A549 (cell line): ENCODE results near the gene TNS1. TPM values are rescaled to one million over a fixed set of nuclear protein-coding genes. Genes with fewer than 3 reads are reported as not detected.
A peak's percentile ranks its signal among the peaks of the same experiment; 100 is the strongest.
"Not testable (repeated sequence)": the region's sequence is repeated elsewhere in the genome, so short reads cannot be mapped to it uniquely, and the experiment has no call there.

Experiments used
- ATAC-seq, 2 experiments: fragments of 200-7000 bp in 1 of 2; fragments of >200 bp in 1 of 2; cut with Nextera tagmentation in 1 of 2; cut with Tn5 transposase in 1 of 2; 3 replicates each; pipeline versions ENCODE4 v1.8.0 to v1.9.1; 2018 to 2020; ENCODE audit warnings: mild to moderate bottlenecking in 1 of 2, moderate library complexity in 1 of 2
- CTCF ChIA-PET: fragments of 300-600 bp; sonication (Branson Sonifier 250); formaldehyde crosslinking; extraction: SDS; loops from one replicate; lab custom pipeline; 2021; ENCODE audit warnings: antibody characterized with exemption, inconsistent platforms; lab: Yijun Ruan, JAX
- POLR2A ChIA-PET: fragments of 350-600 bp; formaldehyde crosslinking; extraction: SDS; loops from one replicate; lab custom pipeline; 2021; ENCODE audit warnings: antibody characterized with exemption, inconsistent platforms; lab: Yijun Ruan, JAX
- DNase-seq, 2 experiments: peaks; one replicate each; pipeline versions ENCODE4 v3.0.0 to v3.0.0-alpha.2; 2011 to 2016; ENCODE audit warnings: low read depth in 1 of 2, low spot score in 1 of 2
- FAIRE-seq: peaks from 2 replicates; lab custom pipeline; 2011; peaks lifted over from hg19 to GRCh38; lab: Jason Lieb, UNC
- H3K27ac ChIP-seq, 2 experiments: fragments of >200 bp; sonication (Bioruptor Twin); formaldehyde crosslinking; 3 replicates each; pipeline ENCODE4 v1.5.1; 2016 to 2017
- H3K4me1 ChIP-seq: fragments of >200 bp; sonication (Bioruptor Twin); formaldehyde crosslinking; 3 replicates; pipeline ENCODE4 v1.6.1; 2016
- H3K4me2 ChIP-seq: fragments of >200 bp; sonication (Bioruptor Twin); formaldehyde crosslinking; 3 replicates; pipeline ENCODE4 v1.6.1; 2016
- H3K4me3 ChIP-seq: fragments of >200 bp; sonication (Bioruptor Twin); formaldehyde crosslinking; 3 replicates; pipeline ENCODE4 v1.5.1; 2016
- H3K9me3 ChIP-seq: fragments of >200 bp; sonication (Bioruptor Twin); formaldehyde crosslinking; 3 replicates; pipeline ENCODE4 v1.6.1; 2016
- CBX2 ChIP-seq: fragments of 200-600 bp; sonication (generic); IDR thresholded peaks from 2 replicates; pipeline ENCODE4 v1.6.1; 2016; ENCODE audit warnings: low read depth, mild to moderate bottlenecking, borderline replicate concordance
- CBX8 ChIP-seq: fragments of 200-600 bp; sonication (generic); IDR thresholded peaks from 2 replicates; pipeline ENCODE4 v1.6.1; 2016
- CHD2 ChIP-seq: fragments of 150-350 bp; IDR thresholded peaks from 2 replicates; pipeline ENCODE4 v1.6.1; 2014; ENCODE audit warnings: low read length; ENCODE audit not compliant: partially characterized antibody
- CHD4 ChIP-seq: fragments of 200-600 bp; sonication (generic); IDR thresholded peaks from 2 replicates; pipeline ENCODE4 v1.6.1; 2016; ENCODE audit warnings: antibody characterized with exemption, mild to moderate bottlenecking, borderline replicate concordance
- EHMT2 ChIP-seq: fragments of 200-600 bp; sonication (generic); IDR thresholded peaks from 2 replicates; pipeline ENCODE4 v1.6.1; 2016; ENCODE audit warnings: antibody characterized with exemption, low read depth, mild to moderate bottlenecking, moderate library complexity
- ESRRA ChIP-seq: fragments of 150-350 bp; IDR thresholded peaks from 2 replicates; pipeline ENCODE4 v1.6.1; 2014; ENCODE audit warnings: mild to moderate bottlenecking, low read length, borderline replicate concordance
- HEYL ChIP-seq: fragments of 250-450 bp; sonication (Bioruptor Pico); IDR thresholded peaks from 2 replicates; pipeline ENCODE4 v1.8.0; 2021; ENCODE audit warnings: mild to moderate bottlenecking, moderate library complexity
- HOXB13 ChIP-seq: fragments of 250-450 bp; sonication (Bioruptor Pico); IDR thresholded peaks from 2 replicates; pipeline ENCODE4 v1.5.0; 2020; ENCODE audit warnings: low read depth, mild to moderate bottlenecking, moderate library complexity
- HOXB5 ChIP-seq: fragments of 250-450 bp; sonication (Bioruptor Pico); IDR thresholded peaks from 2 replicates; pipeline ENCODE4 v1.5.0; 2020; ENCODE audit warnings: mild to moderate bottlenecking, moderate library complexity
- JUN ChIP-seq, 2 experiments: fragments of >200 bp; sonication (Bioruptor Twin); formaldehyde crosslinking; IDR thresholded peaks; 2 replicates in 1 of 2; 3 replicates in 1 of 2; pipeline ENCODE4 v1.6.1; 2016 to 2017
- KDM5A ChIP-seq: fragments of 200-600 bp; sonication (generic); IDR thresholded peaks from 2 replicates; pipeline ENCODE4 v1.6.1; 2016; ENCODE audit warnings: antibody characterized with exemption, mild to moderate bottlenecking
- MYC ChIP-seq: IDR thresholded peaks from 2 replicates; pipeline ENCODE4 v1.6.1; 2012; ENCODE audit warnings: mild to moderate bottlenecking, inconsistent platforms, low read length, improper control_type of control experiment, borderline replicate concordance
- NR3C1 ChIP-seq: fragments of >200 bp; sonication (Bioruptor Twin); formaldehyde crosslinking; IDR thresholded peaks from 3 replicates; pipeline ENCODE4 v1.6.1; 2017
- POLR2A ChIP-seq: IDR thresholded peaks from 2 replicates; pipeline ENCODE4 v1.6.1; 2012; ENCODE audit warnings: mild to moderate bottlenecking, low read length
- POLR2AphosphoS2 ChIP-seq: conservative IDR thresholded peaks from 2 replicates; pipeline ENCODE4 v1.6.1; 2012; ENCODE audit warnings: low read length, improper control_type of control experiment, inconsistent platforms
- SMC3 ChIP-seq: fragments of >200 bp; sonication (Bioruptor Twin); formaldehyde crosslinking; IDR thresholded peaks from 3 replicates; pipeline ENCODE4 v1.6.1; 2018; ENCODE audit warnings: inconsistent platforms
- TFCP2L1 ChIP-seq: fragments of 250-450 bp; sonication (Bioruptor Pico); IDR thresholded peaks from 2 replicates; pipeline ENCODE4 v1.5.0; 2021; ENCODE audit warnings: mild to moderate bottlenecking
- ZNF302 ChIP-seq: fragments of 250-450 bp; sonication (Bioruptor Pico); IDR thresholded peaks from 2 replicates; pipeline ENCODE4 v1.9.0; 2021; ENCODE audit warnings: inconsistent platforms, mild to moderate bottlenecking, moderate library complexity
- ZSCAN20 ChIP-seq: fragments of 250-450 bp; sonication (Bioruptor Pico); IDR thresholded peaks from 2 replicates; pipeline ENCODE4 v1.8.0; 2022; ENCODE audit warnings: mild to moderate bottlenecking, moderate library complexity
- WGBS: methylation state at CpG from one replicate; pipeline ENCODE4 v1.1.6; 2017; ENCODE audit errors: missing lambda C conversion rate; 5-methylcytosine and 5-hydroxymethylcytosine counted together
- polyA plus RNA-seq, 4 experiments: library from polyadenylated mRNA; depleted of rRNA in 3 of 4; stranded (reverse); fragments of >200 nt; fragmentation: RNase III in 1 of 4; extraction: RNeasy Plus Mini Kit Qiagen cat#74134 plus additional on column Dnase treatment in 1 of 4; gene quantifications; 2 replicates in 3 of 4; 3 replicates in 1 of 4; pipeline ENCODE4 v1.2.3, GENCODE V29; 2011 to 2017
- TF ChIP-seq, protein P1 (sequence below): fragments of 250-450 bp; sonication (Bioruptor Pico); IDR thresholded peaks from 2 replicates; pipeline ENCODE4 v1.5.0; 2021; ENCODE audit warnings: mild to moderate bottlenecking, moderate library complexity, borderline replicate concordance
- TF ChIP-seq, protein P2 (sequence below): fragments of 150-350 bp; IDR thresholded peaks from 2 replicates; pipeline ENCODE4 v1.6.1; 2014; ENCODE audit warnings: low read depth, mild to moderate bottlenecking, low read length
- TF ChIP-seq, protein P3 (sequence below): fragments of 450-650 bp; IDR thresholded peaks from 2 replicates; pipeline ENCODE4 v1.6.1; 2014; ENCODE audit warnings: antibody characterized with exemption
- TF ChIP-seq, protein P4 (sequence below): IDR thresholded peaks from 2 replicates; pipeline ENCODE4 v1.6.1; 2012

The TNS1 gene
- polyA plus RNA-seq, 2 of the 4 experiments (the other 2 are of a cell fraction): 4.9 to 10.6 TPM

- TF ChIP-seq CBX8: no peak
- no peak for TF ChIP-seq HOXB5 (CRISPR knock-in tag)
- TF ChIP-seq SMC3: peak; percentile 83
- TF ChIP-seq, protein P1, sequence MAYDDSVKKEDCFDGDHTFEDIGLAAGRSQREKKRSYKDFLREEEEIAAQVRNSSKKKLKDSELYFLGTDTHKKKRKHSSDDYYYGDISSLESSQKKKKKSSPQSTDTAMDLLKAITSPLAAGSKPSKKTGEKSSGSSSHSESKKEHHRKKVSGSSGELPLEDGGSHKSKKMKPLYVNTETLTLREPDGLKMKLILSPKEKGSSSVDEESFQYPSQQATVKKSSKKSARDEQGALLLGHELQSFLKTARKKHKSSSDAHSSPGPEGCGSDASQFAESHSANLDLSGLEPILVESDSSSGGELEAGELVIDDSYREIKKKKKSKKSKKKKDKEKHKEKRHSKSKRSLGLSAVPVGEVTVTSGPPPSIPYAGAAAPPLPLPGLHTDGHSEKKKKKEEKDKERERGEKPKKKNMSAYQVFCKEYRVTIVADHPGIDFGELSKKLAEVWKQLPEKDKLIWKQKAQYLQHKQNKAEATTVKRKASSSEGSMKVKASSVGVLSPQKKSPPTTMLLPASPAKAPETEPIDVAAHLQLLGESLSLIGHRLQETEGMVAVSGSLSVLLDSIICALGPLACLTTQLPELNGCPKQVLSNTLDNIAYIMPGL (CRISPR knock-in tag): no peak
- no peak for TF ChIP-seq CHD2
- TF ChIP-seq POLR2A: no peak
- TF ChIP-seq POLR2AphosphoS2: no peak
- TF ChIP-seq CHD4: no peak
- TF ChIP-seq, protein P2, sequence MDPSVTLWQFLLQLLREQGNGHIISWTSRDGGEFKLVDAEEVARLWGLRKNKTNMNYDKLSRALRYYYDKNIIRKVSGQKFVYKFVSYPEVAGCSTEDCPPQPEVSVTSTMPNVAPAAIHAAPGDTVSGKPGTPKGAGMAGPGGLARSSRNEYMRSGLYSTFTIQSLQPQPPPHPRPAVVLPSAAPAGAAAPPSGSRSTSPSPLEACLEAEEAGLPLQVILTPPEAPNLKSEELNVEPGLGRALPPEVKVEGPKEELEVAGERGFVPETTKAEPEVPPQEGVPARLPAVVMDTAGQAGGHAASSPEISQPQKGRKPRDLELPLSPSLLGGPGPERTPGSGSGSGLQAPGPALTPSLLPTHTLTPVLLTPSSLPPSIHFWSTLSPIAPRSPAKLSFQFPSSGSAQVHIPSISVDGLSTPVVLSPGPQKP: no peak
- TF ChIP-seq ESRRA: no peak
- TF ChIP-seq ZSCAN20 (CRISPR knock-in tag): no peak
- TF ChIP-seq MYC: no peak
- TF ChIP-seq HOXB13 (CRISPR knock-in tag): no peak
These were observed 213.6 kb downstream of the TNS1 start (continued) for GRCh38 chr2:217789003-217789735.

GRCh38 chr2:217788669-217789002 lies 214.2 kb downstream of the TNS1 start:
- 71% methylated on average over 5 of the region's 7 CpGs for WGBS
- no peak for TF ChIP-seq EHMT2
- no peak for TF ChIP-seq TFCP2L1 (CRISPR knock-in tag)
- no peak for TF ChIP-seq SMC3
- TF ChIP-seq ESRRA: no peak
- TF ChIP-seq, protein P3, sequence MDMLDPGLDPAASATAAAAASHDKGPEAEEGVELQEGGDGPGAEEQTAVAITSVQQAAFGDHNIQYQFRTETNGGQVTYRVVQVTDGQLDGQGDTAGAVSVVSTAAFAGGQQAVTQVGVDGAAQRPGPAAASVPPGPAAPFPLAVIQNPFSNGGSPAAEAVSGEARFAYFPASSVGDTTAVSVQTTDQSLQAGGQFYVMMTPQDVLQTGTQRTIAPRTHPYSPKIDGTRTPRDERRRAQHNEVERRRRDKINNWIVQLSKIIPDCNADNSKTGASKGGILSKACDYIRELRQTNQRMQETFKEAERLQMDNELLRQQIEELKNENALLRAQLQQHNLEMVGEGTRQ: no peak
- TF ChIP-seq, all 56 proteins: peak for 0
- Histone ChIP-seq H3K4me1 (peaks cover 8% of the 10 kb centered on the region; the same call in 1 of the 3 replicates), H3K4me2 (no peak overlapping the region), H3K4me3 (no peak overlapping the region), H3K9me3 (no peaks in the 10 kb centered on the region), H3K27ac (no peak overlapping the region)
- CTCF ChIA-PET: interaction anchor here (0.6 to 8.9 kb wide), 56 partner anchors 9 to 857 kb away, joined by 3 to 282 read pairs (median 5); partner anchors contain the start of gene RUFY4
- DNase-seq (no peak), ATAC-seq (peak in 1 of 2 experiments; percentile 2; a peak in 1 of 6 replicates), FAIRE-seq (no peak)
- POLR2A ChIA-PET: no interaction called here

DNA sequence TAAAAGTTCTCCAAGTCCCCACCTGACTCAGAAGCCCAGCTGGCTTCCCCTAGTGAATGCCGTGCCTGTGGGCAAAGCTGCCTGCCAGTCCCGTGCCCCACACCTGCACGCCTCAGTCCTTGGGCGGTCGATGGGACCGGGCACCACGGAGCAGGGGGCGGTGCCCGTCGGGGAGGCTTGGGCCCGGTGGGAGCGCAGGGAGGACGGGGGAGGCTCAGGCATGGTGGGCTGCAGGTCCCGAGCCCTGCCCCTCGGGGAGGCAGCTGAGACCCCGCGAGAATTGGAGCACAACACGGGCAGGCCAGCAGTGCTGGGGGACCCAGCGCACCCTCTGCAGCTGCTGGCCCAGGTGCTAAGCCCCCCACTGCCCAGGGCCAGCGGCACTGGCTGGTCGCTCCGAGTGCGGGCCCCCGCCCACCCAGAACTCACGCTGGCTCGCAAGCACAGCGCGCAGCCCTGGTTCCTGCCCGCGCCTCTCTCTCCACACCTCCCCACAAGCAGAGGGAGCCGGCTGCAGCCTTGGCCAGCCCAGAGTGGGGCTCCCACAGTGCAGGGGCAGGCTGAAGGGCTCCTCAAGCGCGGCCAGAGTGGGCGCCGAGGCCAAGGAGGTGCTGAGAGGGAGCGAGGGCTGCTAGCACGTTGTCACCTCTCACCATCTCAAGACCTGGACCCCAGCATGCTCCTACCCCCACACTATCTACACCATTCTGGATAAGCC lies 215.5 kb downstream of the TNS1 start:
- Histone ChIP-seq H3K27ac (no peak overlapping the region), H3K4me2 (no peak overlapping the region), H3K4me3 (no peak overlapping the region), H3K4me1 (peaks cover 8% of the 10 kb centered on the region; the same call in 1 of the 3 replicates)
- no peak for ATAC-seq
- ChIA-PET CTCF (interaction anchor here (0.8 to 8.9 kb wide), 22 partner anchors 9 to 283 kb away, joined by 3 to 282 read pairs (median 14); partner anchors contain the start of gene RUFY4), POLR2A (no interaction called here)
- FAIRE-seq: no peak
- no peak for DNase-seq
- TF ChIP-seq CHD2 (no peak), KDM5A (no peak), NR3C1 (no peak), ZNF302 (no peak), JUN (IDR thresholded peaks at IDR 0.05) (no peak), HEYL (no peak), ZSCAN20 (CRISPR knock-in tag) (no peak), CBX2 (no peak)
- TF ChIP-seq, protein P4, sequence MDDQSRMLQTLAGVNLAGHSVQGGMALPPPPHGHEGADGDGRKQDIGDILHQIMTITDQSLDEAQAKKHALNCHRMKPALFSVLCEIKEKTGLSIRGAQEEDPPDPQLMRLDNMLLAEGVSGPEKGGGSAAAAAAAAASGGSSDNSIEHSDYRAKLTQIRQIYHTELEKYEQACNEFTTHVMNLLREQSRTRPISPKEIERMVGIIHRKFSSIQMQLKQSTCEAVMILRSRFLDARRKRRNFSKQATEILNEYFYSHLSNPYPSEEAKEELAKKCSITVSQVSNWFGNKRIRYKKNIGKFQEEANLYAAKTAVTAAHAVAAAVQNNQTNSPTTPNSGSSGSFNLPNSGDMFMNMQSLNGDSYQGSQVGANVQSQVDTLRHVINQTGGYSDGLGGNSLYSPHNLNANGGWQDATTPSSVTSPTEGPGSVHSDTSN: no peak
- TF ChIP-seq, all 56 proteins: peak for 0
- peaks cover 7% of the 10 kb centered on the region; the same call in 2 of the 3 replicates for H3K9me3 ChIP-seq
- 68% methylated on average over 7 of the region's 37 CpGs for WGBS

DNA sequence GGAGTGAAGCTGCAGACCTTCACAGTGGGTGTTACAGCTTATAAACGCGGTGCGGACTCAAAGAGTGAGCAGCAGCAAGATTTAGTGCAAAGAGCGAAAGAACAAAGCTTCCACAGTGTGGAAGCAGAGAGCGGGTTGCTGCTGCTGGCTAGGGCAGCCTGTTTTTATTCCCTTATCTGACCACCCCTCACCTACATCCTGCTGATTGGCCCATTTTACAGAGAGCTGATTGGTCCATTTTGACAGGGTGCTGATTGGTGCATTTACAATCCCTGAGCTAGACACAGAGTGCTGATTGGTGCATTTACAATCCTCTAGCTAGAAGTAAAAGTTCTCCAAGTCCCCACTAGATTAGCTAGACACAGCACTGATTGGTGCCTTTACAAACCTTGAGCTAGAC lies 216.2 kb downstream of the TNS1 start:
- H3K9me3 ChIP-seq, H3K4me1 ChIP-seq, H3K4me2 ChIP-seq, FAIRE-seq, H3K27ac ChIP-seq, H3K4me3 ChIP-seq, ATAC-seq, POLR2A ChIA-PET, DNase-seq: not testable (repeated sequence)
- WGBS: 93% methylated on average over 5 of the region's 5 CpGs
- CTCF ChIA-PET: interaction anchor here (0.8 to 8.9 kb wide), 41 partner anchors 10 to 491 kb away, joined by 3 to 282 read pairs (median 5); partner anchors contain the start of gene RUFY4
